GM19372 (cell line): ENCODE results near the gene CHKB.
"Not testable (repeated sequence)": the region's sequence is repeated elsewhere in the genome, so short reads cannot be mapped to it uniquely, and the experiment has no call there.

Experiments used
- ATAC-seq: cut with Tn5 transposase; IDR thresholded peaks from one replicate; pipeline ENCODE4 v1.9.1; 2021; ENCODE audit warnings: mild to moderate bottlenecking, low read depth, moderate library complexity; ENCODE audit not compliant: unreplicated experiment

Gene CHKB

GRCh38 chr22:50612528-50613221 is 30.0 kb upstream of the CHKB start:
- no peak for ATAC-seq

- ATAC-seq: no peak
Measured at GRCh38 chr22:50612168-50612527, 29.5 kb upstream of the CHKB start.

GRCh38 chr22:50611341-50612060 is 28.9 kb upstream of the CHKB start:
- ATAC-seq: no peak

- ATAC-seq: no peak
Measured at GRCh38 chr22:50610581-50610980, 27.9 kb upstream of the CHKB start.

GRCh38 chr22:50610041-50610451 is 27.4 kb upstream of the CHKB start:
- ATAC-seq: no peak

GRCh38 chr22:50609599-50609998 is 26.9 kb upstream of the CHKB start:
- ATAC-seq: no peak

- ATAC-seq: no peak
Measured at GRCh38 chr22:50608996-50609395, 26.3 kb upstream of the CHKB start.

- not testable (repeated sequence) for ATAC-seq
Measured at GRCh38 chr22:50608058-50608840, 25.6 kb upstream of the CHKB start.

- no peak for ATAC-seq
Measured at GRCh38 chr22:50607659-50608020, 25.0 kb upstream of the CHKB start.

GRCh38 chr22:50606946-50607658 is 24.5 kb upstream of the CHKB start:
- no peak for ATAC-seq

GRCh38 chr22:50606165-50606945 is 23.7 kb upstream of the CHKB start:
- no peak for ATAC-seq

GRCh38 chr22:50605613-50606074 is 23.0 kb upstream of the CHKB start:
- no peak for ATAC-seq

- no peak for ATAC-seq
Measured at GRCh38 chr22:50605002-50605612, 22.5 kb upstream of the CHKB start.

- ATAC-seq: no peak
Measured at GRCh38 chr22:50604256-50605001, 21.8 kb upstream of the CHKB start.

- no peak for ATAC-seq
Measured at GRCh38 chr22:50603511-50604255, 21.0 kb upstream of the CHKB start.

GRCh38 chr22:50602338-50602700 is 19.7 kb upstream of the CHKB start:
- ATAC-seq: no peak

- ATAC-seq: no peak
Measured at GRCh38 chr22:50601669-50602337, 19.2 kb upstream of the CHKB start.
